GM12878 (cell line): ENCODE data around the gene ELMOD3. TPM values are rescaled to one million over a fixed set of nuclear protein-coding genes. Genes with fewer than 3 reads are reported as not detected.

ENCODE experiments used
- ATAC-seq: fragments of 200-7000 bp; cut with Tn5 transposase; 3 replicates; pipeline ENCODE4 v1.9.1; 2020; ENCODE audit warnings: mild to moderate bottlenecking, moderate library complexity
- BruUV-seq: library from RNA; stranded (reverse); fragments of 400-500 nt; replicated peaks from 2 replicates; lab custom pipeline; 2021; lab: Mats Ljungman, UMichigan
- CTCF ChIA-PET: fragments of 300-600 bp; sonication (Branson Sonifier 250); formaldehyde crosslinking; extraction: SDS; loops from one replicate; lab custom pipeline; 2021; ENCODE audit warnings: inconsistent platforms; lab: Yijun Ruan, JAX
- POLR2A ChIA-PET: fragments of 350-600 bp; formaldehyde crosslinking; extraction: SDS; loops from one replicate; lab custom pipeline; 2021; ENCODE audit warnings: inconsistent platforms; lab: Charles Lee
- RAD21 ChIA-PET: fragments of 300-600 bp; sonication (Branson Sonifier 250); formaldehyde crosslinking; loops from one replicate; lab custom pipeline; 2023; ENCODE audit warnings: antibody characterized with exemption; ENCODE audit not compliant: unreplicated experiment; lab: Charles Lee
- SMC1A ChIA-PET: fragments of 300-600 bp; sonication (Branson Sonifier 250); formaldehyde crosslinking; loops from one replicate; lab custom pipeline; 2023; ENCODE audit not compliant: unreplicated experiment, uncharacterized antibody; lab: Charles Lee
- DNase-seq: peaks from one replicate; pipeline ENCODE4 v3.0.0-alpha.2; 2011; ENCODE audit warnings: low read depth, low spot score
- FAIRE-seq: peaks from 3 replicates; lab custom pipeline; 2011; peaks lifted over from hg19 to GRCh38; lab: Jason Lieb, UNC
- H2AFZ ChIP-seq: 2 replicates; pipeline ENCODE4 v1.6.0; 2011; ENCODE audit warnings: low read depth, low read length, control low read depth; ENCODE audit not compliant: control insufficient read depth
- H3K27ac ChIP-seq: 2 replicates; pipeline ENCODE4 v1.5.1; 2011; ENCODE audit warnings: control low read depth; ENCODE audit not compliant: control insufficient read depth, insufficient read depth
- H3K27me3 ChIP-seq, 2 experiments: replicated peaks in 1 of 2; 2 replicates each; pipeline versions ENCODE4 v1.6.0 to v1.6.1; 2011; ENCODE audit warnings: low read length in 1 of 2; ENCODE audit not compliant: control insufficient read depth in 2 of 2, insufficient read depth in 2 of 2
- H3K36me3 ChIP-seq, 2 experiments: 2 replicates each; pipeline ENCODE4 v1.5.1; 2011; ENCODE audit warnings: low read length in 1 of 2; ENCODE audit not compliant: control insufficient read depth in 2 of 2, insufficient read depth in 2 of 2
- H3K4me1 ChIP-seq: 2 replicates; pipeline ENCODE4 v1.6.1; 2011; ENCODE audit warnings: mild to moderate bottlenecking, low read length, moderate library complexity, mixed read lengths; ENCODE audit not compliant: control insufficient read depth, insufficient read depth
- H3K4me2 ChIP-seq: 2 replicates; pipeline ENCODE4 v1.6.0; 2011; ENCODE audit warnings: control low read depth; ENCODE audit not compliant: control insufficient read depth, insufficient read depth
- H3K4me3 ChIP-seq: fragments of 200-600 bp; sonication (generic); 2 replicates; pipeline ENCODE4 v1.5.1; 2016
- H3K79me2 ChIP-seq: 2 replicates; pipeline ENCODE4 v1.6.0; 2011; ENCODE audit warnings: low read length; ENCODE audit not compliant: control insufficient read depth, insufficient read depth
- H3K9ac ChIP-seq: 2 replicates; pipeline ENCODE4 v1.8.0; 2011; ENCODE audit warnings: low read length, control low read depth, mixed read lengths; ENCODE audit not compliant: control insufficient read depth, insufficient read depth
- H3K9me3 ChIP-seq: replicated peaks from 3 replicates; pipeline ENCODE4 v1.5.1; 2011; ENCODE audit warnings: mild to moderate bottlenecking, low read length; ENCODE audit not compliant: control insufficient read depth, insufficient read depth
- H4K20me1 ChIP-seq: 2 replicates; pipeline ENCODE4 v1.6.0; 2011; ENCODE audit not compliant: control insufficient read depth, insufficient read depth
- CHD2 ChIP-seq: IDR thresholded peaks from 2 replicates; pipeline ENCODE4 v1.6.1; 2011; ENCODE audit warnings: low read depth, low read length, improper control_type of control experiment, borderline replicate concordance
- HCFC1 ChIP-seq: fragments of 150-350 bp; IDR thresholded peaks from 2 replicates; pipeline ENCODE4 v1.6.1; 2014; ENCODE audit warnings: low read length
- IKZF1 ChIP-seq: fragments of 450-650 bp; conservative IDR thresholded peaks from 2 replicates; pipeline ENCODE4 v1.6.1; 2017; ENCODE audit warnings: antibody characterized with exemption, mild to moderate bottlenecking
- IRF3 ChIP-seq: fragments of 450-650 bp; IDR thresholded peaks from 2 replicates; pipeline ENCODE4 v1.6.1; 2014; ENCODE audit warnings: mild to moderate bottlenecking
- IRF5 ChIP-seq: fragments of 450-650 bp; IDR thresholded peaks from 2 replicates; pipeline ENCODE4 v1.6.1; 2017; ENCODE audit warnings: borderline replicate concordance
- NR2F1 ChIP-seq: fragments of 450-650 bp; conservative IDR thresholded peaks from 2 replicates; pipeline ENCODE4 v1.6.1; 2017; ENCODE audit warnings: mild to moderate bottlenecking
- NRF1 ChIP-seq: conservative IDR thresholded peaks from 2 replicates; pipeline ENCODE4 v1.6.1; 2011; ENCODE audit warnings: mild to moderate bottlenecking, low read depth, low read length, improper control_type of control experiment
- PAX8 ChIP-seq: fragments of 450-650 bp; IDR thresholded peaks from 2 replicates; pipeline ENCODE4 v1.6.1; 2017; ENCODE audit warnings: mild to moderate bottlenecking, moderate library complexity
- POU2F2 ChIP-seq: IDR thresholded peaks from 3 replicates; pipeline ENCODE4 v1.6.1; 2011; ENCODE audit warnings: low read depth, mild to moderate bottlenecking, low read length, borderline replicate concordance
- RAD21 ChIP-seq: IDR thresholded peaks from 2 replicates; pipeline ENCODE4 v1.6.1; 2011; ENCODE audit warnings: mild to moderate bottlenecking, low read depth, low read length, moderate library complexity; ENCODE audit not compliant: insufficient read depth
- RCOR1 ChIP-seq: conservative IDR thresholded peaks from 2 replicates; pipeline ENCODE4 v1.6.1; 2012; ENCODE audit warnings: low read depth, low read length, improper control_type of control experiment
- SMC3 ChIP-seq: IDR thresholded peaks from 2 replicates; pipeline ENCODE4 v1.6.1; 2011; ENCODE audit warnings: low read length, improper control_type of control experiment, borderline replicate concordance
- SREBF2 ChIP-seq: IDR thresholded peaks from 2 replicates; pipeline ENCODE4 v1.6.1; 2012; ENCODE audit warnings: mild to moderate bottlenecking, low read length
- TAF1 ChIP-seq: IDR thresholded peaks from 2 replicates; pipeline ENCODE4 v1.6.1; 2011; ENCODE audit warnings: mild to moderate bottlenecking, low read depth, low read length, borderline replicate concordance
- YY1 ChIP-seq: IDR thresholded peaks from 2 replicates; pipeline ENCODE4 v1.6.1; 2011; ENCODE audit warnings: low read depth, mild to moderate bottlenecking, low read length
- ZNF24 ChIP-seq: fragments of 450-650 bp; IDR thresholded peaks from 2 replicates; pipeline ENCODE4 v1.6.1; 2017; ENCODE audit warnings: antibody characterized with exemption, mild to moderate bottlenecking
- WGBS: methylation state at CpG from one replicate; pipeline ENCODE4 v1.1.6; 2016; ENCODE audit warnings: low lambda C conversion rate; ENCODE audit not compliant: insufficient replicate concordance, insufficient coverage; ENCODE audit errors: missing lambda C conversion rate; 5-methylcytosine and 5-hydroxymethylcytosine counted together
- in situ Hi-C: fragments of 300-500 bp; cut with MboI; formaldehyde crosslinking; loops from 9 replicates; pipeline ENCODE4 v1.14.3; 2018; ENCODE audit warnings: mixed read lengths
- intact Hi-C: fragments of 100-400 bp; cut with micrococcal nuclease; formaldehyde crosslinking; loops from one replicate; pipeline ENCODE4 v1.14.2; 2022; ENCODE audit not compliant: unreplicated experiment
- polyA plus RNA-seq, 11 experiments: library from polyadenylated mRNA; depleted of rRNA in 4 of 11; unstranded in 6 of 11; stranded (reverse) in 5 of 11; fragments of >200 nt; fragmentation: Nextera tagmentation in 4 of 11; fragmentation: Illumina TruSeq in 1 of 11; extraction: Ambion mirVana in 4 of 11; extraction: Trizol in 1 of 11; gene quantifications; 1 replicate in 1 of 11; 2 replicates in 10 of 11; pipeline versions ENCODE4 v1.2.1 to v1.2.3, GENCODE V29; 2011 to 2016; ENCODE audit warnings: inconsistent platforms in 2 of 11, missing spikeins in 2 of 11, low read depth in 1 of 11
- total RNA-seq, 4 experiments: library from RNA; depleted of rRNA in 3 of 4; stranded (reverse); fragments of >200 nt in 3 of 4; fragmentation: Illumina TruSeq in 1 of 4; extraction: Trizol in 1 of 4; gene quantifications; 2 replicates each; pipeline versions ENCODE4 v1.2.1 to v1.2.3, GENCODE V29; 2013 to 2021
- TF ChIP-seq, protein P1 (sequence below): IDR thresholded peaks from 2 replicates; pipeline ENCODE4 v1.6.1; 2011; ENCODE audit warnings: mild to moderate bottlenecking, low read depth, low read length, moderate library complexity; ENCODE audit not compliant: insufficient replicate concordance
- TF ChIP-seq, protein P2 (sequence below), 3 experiments: IDR thresholded peaks in 2 of 3; conservative IDR thresholded peaks in 1 of 3; 2 replicates each; pipeline ENCODE4 v1.5.1; 2011; ENCODE audit warnings: low read depth in 3 of 3, low read length in 3 of 3, mild to moderate bottlenecking in 3 of 3, control low read depth in 2 of 3, moderate library complexity in 2 of 3, inconsistent platforms in 1 of 3, mixed read lengths in 1 of 3; ENCODE audit not compliant: control insufficient read depth in 2 of 3, insufficient read depth in 1 of 3; ENCODE audit errors: extremely low read depth in 1 of 3

ELMOD3 gene
- total and polyA plus RNA-seq, 10 of the 15 experiments (the other 5 are each of a cell fraction or from before 2014, with no cell fraction given), result 1.2 to 19.1 (median 12.5) TPM

- Histone ChIP-seq H2AFZ (no peak overlapping the region), H3K4me1 (peaks cover 7% of the 10 kb centered on the region)
- peak; percentile 81 for ATAC-seq
- TF ChIP-seq YY1 (peak; percentile 57; the same call in 1 of the 2 replicates), RAD21 (peak; percentile 89), RCOR1 (no peak), IRF3 (no peak), HCFC1 (no peak), IKZF1 (no peak), SMC3 (peak; percentile 89), PAX8 (no peak), SREBF2 (no peak), IRF5 (no peak), CHD2 (peak; percentile 68; the same call in 1 of the 2 replicates), NR2F1 (no peak), NRF1 (no peak), TAF1 (no peak), ZNF24 (no peak), POU2F2 (0 out of 3 replicates have a peak, but pooled peaks have one; percentile 35)
- TF ChIP-seq, protein P1, sequence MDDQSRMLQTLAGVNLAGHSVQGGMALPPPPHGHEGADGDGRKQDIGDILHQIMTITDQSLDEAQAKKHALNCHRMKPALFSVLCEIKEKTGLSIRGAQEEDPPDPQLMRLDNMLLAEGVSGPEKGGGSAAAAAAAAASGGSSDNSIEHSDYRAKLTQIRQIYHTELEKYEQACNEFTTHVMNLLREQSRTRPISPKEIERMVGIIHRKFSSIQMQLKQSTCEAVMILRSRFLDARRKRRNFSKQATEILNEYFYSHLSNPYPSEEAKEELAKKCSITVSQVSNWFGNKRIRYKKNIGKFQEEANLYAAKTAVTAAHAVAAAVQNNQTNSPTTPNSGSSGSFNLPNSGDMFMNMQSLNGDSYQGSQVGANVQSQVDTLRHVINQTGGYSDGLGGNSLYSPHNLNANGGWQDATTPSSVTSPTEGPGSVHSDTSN, result no peak
- TF ChIP-seq, protein P2, sequence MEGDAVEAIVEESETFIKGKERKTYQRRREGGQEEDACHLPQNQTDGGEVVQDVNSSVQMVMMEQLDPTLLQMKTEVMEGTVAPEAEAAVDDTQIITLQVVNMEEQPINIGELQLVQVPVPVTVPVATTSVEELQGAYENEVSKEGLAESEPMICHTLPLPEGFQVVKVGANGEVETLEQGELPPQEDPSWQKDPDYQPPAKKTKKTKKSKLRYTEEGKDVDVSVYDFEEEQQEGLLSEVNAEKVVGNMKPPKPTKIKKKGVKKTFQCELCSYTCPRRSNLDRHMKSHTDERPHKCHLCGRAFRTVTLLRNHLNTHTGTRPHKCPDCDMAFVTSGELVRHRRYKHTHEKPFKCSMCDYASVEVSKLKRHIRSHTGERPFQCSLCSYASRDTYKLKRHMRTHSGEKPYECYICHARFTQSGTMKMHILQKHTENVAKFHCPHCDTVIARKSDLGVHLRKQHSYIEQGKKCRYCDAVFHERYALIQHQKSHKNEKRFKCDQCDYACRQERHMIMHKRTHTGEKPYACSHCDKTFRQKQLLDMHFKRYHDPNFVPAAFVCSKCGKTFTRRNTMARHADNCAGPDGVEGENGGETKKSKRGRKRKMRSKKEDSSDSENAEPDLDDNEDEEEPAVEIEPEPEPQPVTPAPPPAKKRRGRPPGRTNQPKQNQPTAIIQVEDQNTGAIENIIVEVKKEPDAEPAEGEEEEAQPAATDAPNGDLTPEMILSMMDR (IDR thresholded peaks at IDR 0.05 in 2 of 3, conservative IDR thresholded peaks at IDR 0.05 in 1 of 3; ENCODE audit: control insufficient read depth in 2 of 3, extremely low read depth in 1 of 3, insufficient read depth in 1 of 3, low read depth in 3 of 3, low read length in 3 of 3), result peak; percentile 74 to 89 (median 76)
- TF ChIP-seq, all 136 proteins: peak for 6
- H3K27ac ChIP-seq, result no peak overlapping the region
- no peak overlapping the region for H3K4me2 ChIP-seq
- in situ Hi-C loops (no loop called here), intact Hi-C loops (loop anchor here (1.0 kb wide), 2 partner anchors 29 to 161 kb away; no protein-coding TSS in a partner anchor)
- H3K4me3 ChIP-seq, result no peak overlapping the region
- FAIRE-seq (peak; percentile 38), DNase-seq (no peak)
- POLR2A ChIA-PET, result interaction anchor here (1.0 to 1.6 kb wide), 3 partner anchors 23 to 165 kb away, joined by 3 to 4 read pairs (median 3); no protein-coding TSS in a partner anchor
- no peaks in the 10 kb centered on the region for H3K79me2 ChIP-seq
- H3K36me3 ChIP-seq, result peaks cover 3 to 8% of the 10 kb centered on the region in 2 experiments; a peak in 3 of 4 replicates
- no peaks in the 10 kb centered on the region for H3K27me3 ChIP-seq
- CTCF ChIA-PET, result interaction anchor here (0.6 to 7.0 kb wide), 15 partner anchors 21 to 315 kb away, joined by 3 to 104 read pairs (median 5); partner anchors contain the start of genes ELMOD3, MAT2A, RETSAT and SH2D6
- WGBS, result 71% methylated on average over 11 of the region's 11 CpGs
- H3K9me3 ChIP-seq, result no peaks in the 10 kb centered on the region
- BruUV-seq, result no TSS peak
- H3K9ac ChIP-seq, result no peak overlapping the region
- RAD21 ChIA-PET, result interaction anchor here (0.6 to 7.7 kb wide), 9 partner anchors 22 to 512 kb away, joined by 3 to 60 read pairs (median 4); partner anchors contain the start of gene SH2D6
- SMC1A ChIA-PET, result interaction anchor here (0.9 to 6.6 kb wide), 9 partner anchors 15 to 165 kb away, joined by 3 to 56 read pairs (median 4); no protein-coding TSS in a partner anchor
- no peaks in the 10 kb centered on the region for H4K20me1 ChIP-seq
These were observed 36.5 kb downstream of the ELMOD3 start for GRCh38 chr2:85390941-85391669.
